Measurements from ENCODE around the gene MIPOL1.
"Not testable (repeated sequence)": the region's sequence is repeated elsewhere in the genome, so short reads cannot be mapped to it uniquely, and the experiment has no call there.

The MIPOL1 gene

GRCh38 chr14:37550511-37550910, 352.8 kb downstream of the MIPOL1 start:
- TF ChIP-seq CTCF (IDR thresholded peaks at IDR 0.05; ENCODE audit: low read depth, low read length): no peak
- DNase-seq (ENCODE audit: extremely low read depth, low read depth): peak; percentile 23

- no peak for DNase-seq (ENCODE audit: extremely low read depth, low read depth)
- TF ChIP-seq CTCF (IDR thresholded peaks at IDR 0.05; ENCODE audit: low read depth, low read length): no peak
Measured at GRCh38 chr14:37551119-37551518, 353.4 kb downstream of the MIPOL1 start.

- DNase-seq (ENCODE audit: extremely low read depth, low read depth): no peak
- no peak for TF ChIP-seq CTCF (IDR thresholded peaks at IDR 0.05; ENCODE audit: low read depth, low read length)
Measured at GRCh38 chr14:37553935-37554550, 356.3 kb downstream of the MIPOL1 start.

GRCh38 chr14:37555596-37555995, 357.9 kb downstream of the MIPOL1 start:
- DNase-seq (ENCODE audit: extremely low read depth, low read depth): not testable (repeated sequence)

- DNase-seq (ENCODE audit: extremely low read depth, low read depth): no peak
- TF ChIP-seq CTCF (IDR thresholded peaks at IDR 0.05; ENCODE audit: low read depth, low read length): no peak
Measured at GRCh38 chr14:37558740-37559139, 361.0 kb downstream of the MIPOL1 start.

- no peak for DNase-seq (ENCODE audit: extremely low read depth, low read depth)
- TF ChIP-seq CTCF (IDR thresholded peaks at IDR 0.05; ENCODE audit: low read depth, low read length): no peak
Measured at GRCh38 chr14:37559386-37559785, 361.6 kb downstream of the MIPOL1 start.

- no peak for DNase-seq (ENCODE audit: extremely low read depth, low read depth)
- TF ChIP-seq CTCF (IDR thresholded peaks at IDR 0.05; ENCODE audit: low read depth, low read length): no peak
Measured at GRCh38 chr14:37563189-37563588, 365.5 kb downstream of the MIPOL1 start.

GRCh38 chr14:37565550-37565949, 367.8 kb downstream of the MIPOL1 start:
- DNase-seq (ENCODE audit: extremely low read depth, low read depth): no peak
- TF ChIP-seq CTCF (IDR thresholded peaks at IDR 0.05; ENCODE audit: low read depth, low read length): peak; percentile 12
